HepG2 (cell line): Measurements from ENCODE around the gene SLC22A7. TPM values are rescaled to one million over a fixed set of nuclear protein-coding genes. Genes with fewer than 3 reads are reported as not detected.

Experiments
- ARNT2 ChIP-seq: sonication (generic); formaldehyde crosslinking; IDR thresholded peaks from 2 replicates; pipeline ENCODE4 v1.8.0; 2022; ENCODE audit warnings: mild to moderate bottlenecking, low read depth, missing genetic modification reagents, moderate library complexity
- CHD2 ChIP-seq: IDR thresholded peaks from 2 replicates; pipeline ENCODE4 v1.6.1; 2011; ENCODE audit warnings: low read depth, low read length, improper control_type of control experiment
- DNMT3B ChIP-seq: conservative IDR thresholded peaks from 2 replicates; pipeline ENCODE4 v1.6.1; 2016; ENCODE audit warnings: missing biosample characterization, control low read depth
- FLYWCH1 ChIP-seq: sonication (generic); formaldehyde crosslinking; IDR thresholded peaks from 2 replicates; pipeline ENCODE4 v1.8.1; 2023; ENCODE audit warnings: mild to moderate bottlenecking, missing genetic modification reagents
- GZF1 ChIP-seq: sonication (generic); formaldehyde crosslinking; IDR thresholded peaks from 2 replicates; pipeline ENCODE4 v1.5.1; 2020; ENCODE audit warnings: mild to moderate bottlenecking, missing genetic modification reagents
- HMGA1 ChIP-seq: sonication (generic); formaldehyde crosslinking; conservative IDR thresholded peaks from 2 replicates; pipeline ENCODE4 v1.4.0; 2020; ENCODE audit warnings: missing genetic modification reagents
- HOXA3 ChIP-seq: sonication (generic); formaldehyde crosslinking; IDR thresholded peaks from 2 replicates; pipeline ENCODE4 v1.5.0; 2020; ENCODE audit warnings: missing genetic modification reagents
- HOXD1 ChIP-seq: sonication (generic); formaldehyde crosslinking; IDR thresholded peaks from 2 replicates; pipeline ENCODE4 v1.5.0; 2020; ENCODE audit warnings: missing genetic modification reagents
- KDM5B ChIP-seq: sonication (generic); formaldehyde crosslinking; IDR thresholded peaks from 2 replicates; pipeline ENCODE4 v1.4.0; 2020; ENCODE audit warnings: missing genetic modification reagents, mild to moderate bottlenecking, borderline replicate concordance
- MLLT10 ChIP-seq: sonication (generic); formaldehyde crosslinking; IDR thresholded peaks from 2 replicates; pipeline ENCODE4 v1.4.0; 2020; ENCODE audit warnings: missing genetic modification reagents
- POLR2AphosphoS5 ChIP-seq: IDR thresholded peaks from 2 replicates; pipeline ENCODE4 v1.6.1; 2012; ENCODE audit warnings: low read depth, low read length
- RBAK ChIP-seq: sonication (generic); formaldehyde crosslinking; IDR thresholded peaks from 2 replicates; pipeline ENCODE4 v1.5.1; 2020; ENCODE audit warnings: mild to moderate bottlenecking, missing genetic modification reagents
- RCOR2 ChIP-seq: IDR thresholded peaks from 2 replicates; pipeline ENCODE4 v1.6.1; 2016; ENCODE audit warnings: missing biosample characterization, missing genetic modification reagents
- SAP130 ChIP-seq: IDR thresholded peaks from 2 replicates; pipeline ENCODE4 v1.6.1; 2016; ENCODE audit warnings: low read depth
- THAP7 ChIP-seq: sonication (generic); formaldehyde crosslinking; IDR thresholded peaks from 2 replicates; pipeline ENCODE4 v1.8.1; 2023; ENCODE audit warnings: mild to moderate bottlenecking, missing genetic modification reagents
- ZBTB20 ChIP-seq: sonication (generic); formaldehyde crosslinking; IDR thresholded peaks from 2 replicates; pipeline ENCODE4 v1.8.1; 2023; ENCODE audit warnings: missing genetic modification reagents, low read depth, mild to moderate bottlenecking, borderline replicate concordance
- ZFP1 ChIP-seq: IDR thresholded peaks from 2 replicates; pipeline ENCODE4 v1.6.1; 2016
- ZMAT5 ChIP-seq: sonication (generic); formaldehyde crosslinking; IDR thresholded peaks from 2 replicates; pipeline ENCODE4 v1.5.0; 2020; ENCODE audit warnings: mild to moderate bottlenecking, low read depth, missing genetic modification reagents, borderline replicate concordance
- ZNF142 ChIP-seq: sonication (generic); formaldehyde crosslinking; IDR thresholded peaks from 2 replicates; pipeline ENCODE4 v1.4.0; 2020; ENCODE audit warnings: missing genetic modification reagents
- ZNF33A ChIP-seq: sonication (generic); formaldehyde crosslinking; IDR thresholded peaks from 2 replicates; pipeline ENCODE4 v1.5.1; 2020; ENCODE audit warnings: missing genetic modification reagents, mild to moderate bottlenecking, moderate library complexity, borderline replicate concordance
- ZNF589 ChIP-seq: sonication (generic); formaldehyde crosslinking; conservative IDR thresholded peaks from 2 replicates; pipeline ENCODE4 v1.8.0; 2022; ENCODE audit warnings: mild to moderate bottlenecking, moderate library complexity, missing genetic modification reagents
- ZNF639 ChIP-seq: conservative IDR thresholded peaks from 2 replicates; pipeline ENCODE4 v1.6.1; 2018; ENCODE audit warnings: missing genetic modification reagents
- ZSCAN20 ChIP-seq: sonication (generic); formaldehyde crosslinking; IDR thresholded peaks from 2 replicates; pipeline ENCODE4 v1.4.0; 2020; ENCODE audit warnings: missing genetic modification reagents, mild to moderate bottlenecking, borderline replicate concordance
- polyA plus RNA-seq, 8 experiments: library from polyadenylated mRNA; depleted of rRNA in 3 of 8; stranded (reverse) in 7 of 8; unstranded in 1 of 8; fragments of >200 nt; fragmentation: Illumina TruSeq in 4 of 8; extraction: Trizol in 4 of 8; gene quantifications; 2 replicates each; pipeline versions ENCODE4 v1.2.1 to v1.2.3, GENCODE V29; 2011 to 2016; ENCODE audit warnings: low read depth in 4 of 8, missing spikeins in 1 of 8, mixed read lengths in 1 of 8; ENCODE audit not compliant: insufficient read depth in 1 of 8
- total RNA-seq, 5 experiments: library from RNA; depleted of rRNA; stranded (reverse); fragments of >200 nt; fragmentation: Illumina TruSeq; extraction: Trizol; gene quantifications; 2 replicates each; pipeline ENCODE4 v1.2.3, GENCODE V29; 2016; ENCODE audit warnings: low read depth in 1 of 5
- TF ChIP-seq, protein P1 (sequence below): IDR thresholded peaks from 2 replicates; pipeline ENCODE4 v1.6.1; 2016; ENCODE audit warnings: low read depth, borderline replicate concordance

Gene SLC22A7
- total and polyA plus RNA-seq, 2 of the 13 experiments (the other 11 are each of a cell fraction or from before 2014, with no cell fraction given), result 5.3 to 22.6 TPM

GRCh38 chr6:43290905-43291355, 7.1 kb upstream of the SLC22A7 start (continued):
- TF ChIP-seq ZNF142 (CRISPR knock-in tag) (peak; percentile 69; the same call in 1 of the 2 replicates), ZNF589 (CRISPR knock-in tag) (no peak), ZSCAN20 (CRISPR knock-in tag) (no peak), ARNT2 (CRISPR knock-in tag) (no peak), GZF1 (CRISPR knock-in tag) (peak; percentile 95), DNMT3B (CRISPR knock-in tag) (no peak), THAP7 (CRISPR knock-in tag) (no peak), FLYWCH1 (CRISPR knock-in tag) (no peak), ZBTB20 (CRISPR knock-in tag) (peak; percentile 86; the same call in 1 of the 2 replicates), ZFP1 (CRISPR knock-in tag) (0 out of 2 replicates have a peak, but pooled peaks have one; percentile 51), POLR2AphosphoS5 (peak; percentile 47; the same call in 1 of the 2 replicates), MLLT10 (CRISPR knock-in tag) (no peak), HOXA3 (CRISPR knock-in tag) (peak; percentile 86), RBAK (CRISPR knock-in tag) (no peak), CHD2 (no peak), SAP130 (CRISPR knock-in tag) (peak; percentile 73), ZMAT5 (CRISPR knock-in tag) (no peak), ZNF639 (no peak), ZNF33A (no peak), RCOR2 (CRISPR knock-in tag) (peak; percentile 65), HOXD1 (peak; percentile 57; the same call in 1 of the 2 replicates), HMGA1 (CRISPR knock-in tag) (no peak), KDM5B (CRISPR knock-in tag) (no peak)
- TF ChIP-seq, protein P1, sequence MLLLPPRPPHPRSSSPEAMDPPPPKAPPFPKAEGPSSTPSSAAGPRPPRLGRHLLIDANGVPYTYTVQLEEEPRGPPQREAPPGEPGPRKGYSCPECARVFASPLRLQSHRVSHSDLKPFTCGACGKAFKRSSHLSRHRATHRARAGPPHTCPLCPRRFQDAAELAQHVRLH (CRISPR knock-in tag), result peak; percentile 82; the same call in 1 of the 2 replicates
